K562 (cell line): ENCODE data around the gene UBE2H.

Experiments used
- CTCF ChIP-seq, 3 experiments: IDR thresholded peaks in 2 of 3; conservative IDR thresholded peaks in 1 of 3; 2 replicates each; pipeline ENCODE4 v1.5.1; 2011 to 2012; ENCODE audit warnings: low read length in 3 of 3, mild to moderate bottlenecking in 3 of 3, control low read depth in 2 of 3, improper control_type of control experiment in 1 of 3, inconsistent platforms in 1 of 3, low read depth in 1 of 3, mixed read lengths in 1 of 3, moderate library complexity in 1 of 3; ENCODE audit not compliant: insufficient read depth in 2 of 3
- FOXK2 ChIP-seq, 2 experiments: fragments of 450-650 bp; IDR thresholded peaks in 1 of 2; conservative IDR thresholded peaks in 1 of 2; 2 replicates each; pipeline ENCODE4 v1.6.1; 2016; ENCODE audit warnings: low read depth in 2 of 2, mild to moderate bottlenecking in 1 of 2
- NELFE ChIP-seq: IDR thresholded peaks from 2 replicates; pipeline ENCODE4 v1.6.1; 2011; ENCODE audit warnings: mild to moderate bottlenecking; ENCODE audit not compliant: insufficient read depth, insufficient read length
- ZFX ChIP-seq: sonication (generic); formaldehyde crosslinking; IDR thresholded peaks from 2 replicates; pipeline ENCODE4 v1.8.0; 2022; ENCODE audit warnings: mild to moderate bottlenecking, missing genetic modification reagents, moderate library complexity

DNA sequence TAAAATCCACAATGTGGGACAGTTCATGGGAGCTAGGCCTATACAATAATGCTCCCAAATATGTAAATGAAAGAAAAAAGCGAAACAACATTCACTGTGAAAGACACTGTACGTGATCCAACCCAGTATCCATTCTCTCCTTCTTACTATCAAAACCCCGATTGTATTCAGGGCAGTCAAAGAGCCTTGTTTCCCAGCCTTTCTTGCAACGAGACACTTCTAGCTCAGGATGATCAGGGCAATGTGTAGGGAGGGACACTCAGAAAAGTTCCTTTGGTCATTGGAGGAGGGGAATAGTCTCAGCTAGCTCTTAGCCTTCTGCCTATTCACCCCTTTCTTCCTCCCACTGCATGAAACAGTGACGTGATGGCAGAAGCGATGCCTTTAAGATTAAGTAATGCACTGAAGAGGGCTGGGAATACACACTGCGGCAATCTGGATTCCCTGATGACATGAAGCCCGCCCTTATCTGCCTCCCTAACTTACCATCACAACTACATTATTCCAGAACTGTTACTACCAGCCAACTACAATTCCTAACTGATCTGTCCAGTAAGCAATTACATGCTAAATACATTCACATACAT lies 27.3 kb downstream of the UBE2H start:
- TF ChIP-seq FOXK2 (conservative IDR thresholded peaks at IDR 0.05 in 1 of 2, IDR thresholded peaks at IDR 0.05 in 1 of 2; ENCODE audit: low read depth in 2 of 2) (no peak), CTCF (IDR thresholded peaks at IDR 0.05 in 2 of 3, conservative IDR thresholded peaks at IDR 0.05 in 1 of 3; ENCODE audit: insufficient read depth in 2 of 3, low read depth in 1 of 3, low read length in 3 of 3) (no peak), NELFE (no peak), ZFX (CRISPR knock-in tag) (no peak)
